NB4 (cell line): Measurements from ENCODE around the gene RAPGEF5.

Source experiments
- CTCF ChIP-seq: IDR thresholded peaks from one replicate; pipeline ENCODE4 v1.5.1; 2012; ENCODE audit warnings: low read depth, low read length
- POLR2A ChIP-seq: IDR thresholded peaks from 2 replicates; pipeline ENCODE4 v1.6.1; 2011; ENCODE audit warnings: mild to moderate bottlenecking; ENCODE audit not compliant: insufficient read length; ENCODE audit errors: extremely low read depth
- TF ChIP-seq, protein P1 (sequence below): IDR thresholded peaks from 2 replicates; pipeline ENCODE4 v1.6.1; 2011; ENCODE audit warnings: low read depth, low read length

- TF ChIP-seq CTCF (no peak), POLR2A (no peak)
- TF ChIP-seq, protein P1, sequence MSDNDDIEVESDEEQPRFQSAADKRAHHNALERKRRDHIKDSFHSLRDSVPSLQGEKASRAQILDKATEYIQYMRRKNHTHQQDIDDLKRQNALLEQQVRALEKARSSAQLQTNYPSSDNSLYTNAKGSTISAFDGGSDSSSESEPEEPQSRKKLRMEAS = no peak
Observed at GRCh38 chr7:22179442-22179879, 177.5 kb downstream of the RAPGEF5 start.
